ENCODE results near the gene INO80B.
"Not testable (repeated sequence)": the region's sequence is repeated elsewhere in the genome, so short reads cannot be mapped to it uniquely, and the experiment has no call there.

DNA sequence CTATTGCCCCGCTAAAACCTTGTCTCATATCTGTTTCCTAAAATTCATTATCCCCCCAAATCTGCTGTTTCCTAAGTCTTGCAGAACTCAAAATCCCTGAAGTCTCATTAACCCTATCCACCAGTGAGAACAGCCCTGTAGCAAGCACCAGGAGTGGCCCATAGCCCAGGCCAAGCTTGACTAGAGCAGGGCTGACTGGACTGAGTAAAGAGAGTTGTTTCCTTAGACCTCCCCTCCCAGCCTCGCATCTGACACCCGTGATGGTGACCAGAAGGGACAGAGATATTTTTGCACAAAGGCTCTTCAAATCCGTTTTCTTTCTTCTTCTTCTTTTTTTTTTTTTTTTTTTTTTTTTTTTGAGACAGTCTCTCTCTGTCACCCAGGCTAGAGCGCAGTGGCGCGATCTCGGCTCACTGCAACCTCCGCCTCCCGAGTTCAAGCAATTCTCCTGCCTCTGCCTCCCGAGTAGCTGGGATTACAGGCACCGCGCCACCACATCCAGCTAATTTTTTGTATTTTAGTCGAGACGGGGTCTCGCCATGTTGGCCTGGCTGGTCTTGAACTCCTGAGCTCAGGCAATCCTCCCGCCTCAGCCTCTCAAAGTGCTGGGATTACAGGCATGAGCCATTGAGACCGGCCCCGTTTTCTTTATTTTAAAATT lies 34.3 kb upstream of the INO80B start:
- TF ChIP-seq, protein P1, sequence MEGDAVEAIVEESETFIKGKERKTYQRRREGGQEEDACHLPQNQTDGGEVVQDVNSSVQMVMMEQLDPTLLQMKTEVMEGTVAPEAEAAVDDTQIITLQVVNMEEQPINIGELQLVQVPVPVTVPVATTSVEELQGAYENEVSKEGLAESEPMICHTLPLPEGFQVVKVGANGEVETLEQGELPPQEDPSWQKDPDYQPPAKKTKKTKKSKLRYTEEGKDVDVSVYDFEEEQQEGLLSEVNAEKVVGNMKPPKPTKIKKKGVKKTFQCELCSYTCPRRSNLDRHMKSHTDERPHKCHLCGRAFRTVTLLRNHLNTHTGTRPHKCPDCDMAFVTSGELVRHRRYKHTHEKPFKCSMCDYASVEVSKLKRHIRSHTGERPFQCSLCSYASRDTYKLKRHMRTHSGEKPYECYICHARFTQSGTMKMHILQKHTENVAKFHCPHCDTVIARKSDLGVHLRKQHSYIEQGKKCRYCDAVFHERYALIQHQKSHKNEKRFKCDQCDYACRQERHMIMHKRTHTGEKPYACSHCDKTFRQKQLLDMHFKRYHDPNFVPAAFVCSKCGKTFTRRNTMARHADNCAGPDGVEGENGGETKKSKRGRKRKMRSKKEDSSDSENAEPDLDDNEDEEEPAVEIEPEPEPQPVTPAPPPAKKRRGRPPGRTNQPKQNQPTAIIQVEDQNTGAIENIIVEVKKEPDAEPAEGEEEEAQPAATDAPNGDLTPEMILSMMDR (IDR thresholded peaks at IDR 0.05) = not testable (repeated sequence)
- not testable (repeated sequence) for TF ChIP-seq POLR2A (IDR thresholded peaks at IDR 0.05)
